RWPE1 (cell line): ENCODE data around the gene CABP4.

ENCODE experiments used
- CTCF ChIA-PET: fragments of 350-600 bp; sonication (Branson Sonifier 250); formaldehyde crosslinking; extraction: SDS; loops from one replicate; lab custom pipeline; 2021; lab: Yijun Ruan, JAX
- POLR2A ChIA-PET: fragments of 400-600 bp; formaldehyde crosslinking; extraction: SDS; loops from one replicate; lab custom pipeline; 2020; ENCODE audit warnings: antibody characterized with exemption; ENCODE audit not compliant: low non-redundant PET; lab: Yijun Ruan, JAX
- DNase-seq: peaks from one replicate; pipeline ENCODE4 v3.0.0; 2012; ENCODE audit warnings: low spot score
- H3K27ac ChIP-seq: fragments of 450-650 bp; 2 replicates; pipeline ENCODE4 v1.5.1; 2017
- TF ChIP-seq, protein P1 (sequence below): fragments of 450-650 bp; conservative IDR thresholded peaks from 2 replicates; pipeline ENCODE4 v1.5.1; 2017; ENCODE audit warnings: low read depth, mild to moderate bottlenecking

CABP4 gene

DNA sequence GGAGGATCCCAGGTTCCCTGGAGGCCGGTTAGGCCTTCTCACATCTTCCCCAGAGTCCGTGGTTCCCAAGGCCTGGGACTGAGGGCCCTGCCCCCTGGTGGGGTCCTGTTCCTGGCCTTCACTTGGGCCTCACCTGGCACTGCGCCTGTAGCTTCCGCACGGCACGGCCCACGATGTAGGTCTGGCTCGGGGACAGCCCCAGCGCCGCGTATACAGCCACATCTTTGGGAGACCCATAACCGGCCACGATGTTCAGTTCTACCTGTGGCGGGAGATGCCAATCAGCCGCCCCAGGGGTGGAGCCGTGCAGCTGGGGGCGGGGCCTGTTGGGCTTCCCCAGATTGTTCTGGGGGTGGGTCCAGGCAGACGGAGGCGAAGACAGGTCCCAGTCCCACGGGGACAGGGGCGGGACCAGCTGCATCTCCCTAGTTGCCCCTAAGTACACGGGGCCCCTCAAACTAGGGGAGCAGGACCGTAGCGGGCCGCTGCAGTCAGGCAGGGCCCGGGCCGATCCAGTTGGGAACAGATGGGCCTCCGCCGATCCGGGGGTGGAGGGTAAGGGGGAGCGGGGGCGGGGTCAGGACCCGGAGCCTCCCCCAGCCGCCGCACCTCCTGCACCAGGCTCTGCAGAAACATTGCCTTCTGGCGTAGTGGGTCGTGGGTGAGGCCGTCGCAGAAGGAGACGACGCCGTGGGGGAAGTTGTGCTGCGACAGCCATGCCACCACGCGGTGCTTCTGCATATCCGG lies 37.8 kb downstream of the CABP4 start:
- DNase-seq, result no peak
- TF ChIP-seq, protein P1, sequence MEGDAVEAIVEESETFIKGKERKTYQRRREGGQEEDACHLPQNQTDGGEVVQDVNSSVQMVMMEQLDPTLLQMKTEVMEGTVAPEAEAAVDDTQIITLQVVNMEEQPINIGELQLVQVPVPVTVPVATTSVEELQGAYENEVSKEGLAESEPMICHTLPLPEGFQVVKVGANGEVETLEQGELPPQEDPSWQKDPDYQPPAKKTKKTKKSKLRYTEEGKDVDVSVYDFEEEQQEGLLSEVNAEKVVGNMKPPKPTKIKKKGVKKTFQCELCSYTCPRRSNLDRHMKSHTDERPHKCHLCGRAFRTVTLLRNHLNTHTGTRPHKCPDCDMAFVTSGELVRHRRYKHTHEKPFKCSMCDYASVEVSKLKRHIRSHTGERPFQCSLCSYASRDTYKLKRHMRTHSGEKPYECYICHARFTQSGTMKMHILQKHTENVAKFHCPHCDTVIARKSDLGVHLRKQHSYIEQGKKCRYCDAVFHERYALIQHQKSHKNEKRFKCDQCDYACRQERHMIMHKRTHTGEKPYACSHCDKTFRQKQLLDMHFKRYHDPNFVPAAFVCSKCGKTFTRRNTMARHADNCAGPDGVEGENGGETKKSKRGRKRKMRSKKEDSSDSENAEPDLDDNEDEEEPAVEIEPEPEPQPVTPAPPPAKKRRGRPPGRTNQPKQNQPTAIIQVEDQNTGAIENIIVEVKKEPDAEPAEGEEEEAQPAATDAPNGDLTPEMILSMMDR, result no peak
- H3K27ac ChIP-seq, result peak overlapping the region; percentile 3; the same call in 1 of the 2 replicates
- ChIA-PET POLR2A (interaction anchor here (0.7 kb wide), 1 partner anchor 138 kb away, joined by 3 read pairs; no protein-coding TSS in a partner anchor), CTCF (no interaction called here)

DNA sequence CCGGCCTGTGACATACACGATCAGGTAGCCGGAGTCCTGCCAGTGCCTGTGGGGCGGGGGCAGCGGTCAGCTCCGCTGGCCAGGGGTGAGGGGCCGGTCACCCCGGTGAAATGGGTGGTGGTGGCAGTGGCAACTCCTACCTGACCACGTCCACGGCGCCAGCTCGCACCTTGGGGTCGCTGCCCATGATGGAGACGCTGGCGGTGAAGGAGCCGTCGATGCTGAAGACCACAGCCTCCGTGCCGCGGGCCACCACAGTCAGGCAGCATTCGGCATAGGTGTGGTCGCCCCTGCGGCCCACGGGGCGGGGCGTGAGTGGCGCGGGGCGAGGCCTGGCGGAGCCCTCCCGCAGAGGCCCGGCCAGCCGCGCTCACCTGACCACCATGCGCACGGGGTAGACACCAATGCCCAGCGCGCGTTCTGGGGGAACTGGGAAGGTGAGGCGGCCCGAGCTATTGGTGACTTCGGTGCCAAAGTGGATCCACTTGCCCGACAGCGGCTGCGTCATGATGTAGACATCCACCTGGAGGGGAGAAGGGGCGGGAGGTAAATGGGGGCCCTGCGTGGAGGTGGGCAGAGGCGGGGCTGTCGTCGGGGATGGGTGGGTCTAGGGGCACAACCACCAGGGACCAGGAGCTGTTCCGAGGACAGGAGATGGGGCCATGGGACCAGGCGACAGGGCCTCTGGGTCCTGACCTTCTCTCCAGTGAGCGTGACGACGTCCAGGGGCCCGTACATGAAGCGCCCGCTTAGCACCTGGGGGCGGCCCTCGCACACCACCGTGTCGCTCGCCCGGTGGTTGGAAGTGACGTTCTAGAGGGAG lies 38.6 kb downstream of the CABP4 start:
- H3K27ac ChIP-seq, result no peak overlapping the region
- POLR2A ChIA-PET, result no interaction called here
- TF ChIP-seq, protein P1, result no peak
- no peak for DNase-seq
- CTCF ChIA-PET, result no interaction called here

DNA sequence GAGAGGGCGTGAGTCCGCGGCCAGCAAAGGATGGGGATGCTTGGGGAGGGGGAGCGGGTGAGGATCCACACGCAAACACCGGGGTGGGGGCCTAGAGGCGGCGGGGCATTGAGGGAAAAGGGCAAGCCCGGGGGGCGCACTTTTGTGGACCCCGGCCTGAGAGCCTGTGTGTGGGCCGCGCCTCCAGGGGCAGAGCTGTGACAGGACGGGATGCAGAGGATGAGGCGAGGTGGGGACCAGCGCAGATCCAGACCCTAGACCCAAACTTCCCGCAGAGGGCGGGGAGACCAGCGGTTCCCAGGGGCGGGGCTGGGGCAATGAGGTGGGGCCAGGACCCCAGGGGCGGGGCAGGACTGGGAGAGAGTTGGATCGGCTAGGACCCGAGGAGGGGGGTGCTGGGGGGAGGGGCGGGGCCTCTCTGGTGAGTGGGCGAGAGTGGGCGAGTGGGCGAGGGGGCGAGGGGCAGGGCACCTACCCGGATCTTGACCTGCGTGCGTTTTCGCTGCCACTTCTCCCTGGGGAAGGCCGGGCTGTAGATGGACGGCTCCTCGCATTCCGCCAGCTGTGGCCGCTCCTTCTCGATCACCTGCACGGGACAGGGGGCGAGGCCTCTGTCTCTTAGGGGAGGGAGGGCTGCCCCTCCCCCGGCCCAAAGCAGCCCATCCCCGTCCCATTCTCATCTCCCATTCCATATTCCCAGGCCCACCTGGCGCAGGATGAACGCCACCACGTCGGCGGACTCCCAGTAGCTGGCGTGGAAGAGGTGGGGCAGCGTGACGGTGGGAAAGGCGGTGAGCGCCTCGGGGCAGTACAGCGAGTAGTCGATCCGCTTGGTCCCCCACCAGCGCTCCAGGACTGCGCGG lies 39.4 kb downstream of the CABP4 start:
- CTCF ChIA-PET, result no interaction called here
- TF ChIP-seq, protein P1, result no peak
- H3K27ac ChIP-seq, result no peak overlapping the region
- POLR2A ChIA-PET, result interaction anchor here (0.7 kb wide), 1 partner anchor 39 kb away, joined by 7 read pairs; no protein-coding TSS in a partner anchor
- no peak for DNase-seq

DNA sequence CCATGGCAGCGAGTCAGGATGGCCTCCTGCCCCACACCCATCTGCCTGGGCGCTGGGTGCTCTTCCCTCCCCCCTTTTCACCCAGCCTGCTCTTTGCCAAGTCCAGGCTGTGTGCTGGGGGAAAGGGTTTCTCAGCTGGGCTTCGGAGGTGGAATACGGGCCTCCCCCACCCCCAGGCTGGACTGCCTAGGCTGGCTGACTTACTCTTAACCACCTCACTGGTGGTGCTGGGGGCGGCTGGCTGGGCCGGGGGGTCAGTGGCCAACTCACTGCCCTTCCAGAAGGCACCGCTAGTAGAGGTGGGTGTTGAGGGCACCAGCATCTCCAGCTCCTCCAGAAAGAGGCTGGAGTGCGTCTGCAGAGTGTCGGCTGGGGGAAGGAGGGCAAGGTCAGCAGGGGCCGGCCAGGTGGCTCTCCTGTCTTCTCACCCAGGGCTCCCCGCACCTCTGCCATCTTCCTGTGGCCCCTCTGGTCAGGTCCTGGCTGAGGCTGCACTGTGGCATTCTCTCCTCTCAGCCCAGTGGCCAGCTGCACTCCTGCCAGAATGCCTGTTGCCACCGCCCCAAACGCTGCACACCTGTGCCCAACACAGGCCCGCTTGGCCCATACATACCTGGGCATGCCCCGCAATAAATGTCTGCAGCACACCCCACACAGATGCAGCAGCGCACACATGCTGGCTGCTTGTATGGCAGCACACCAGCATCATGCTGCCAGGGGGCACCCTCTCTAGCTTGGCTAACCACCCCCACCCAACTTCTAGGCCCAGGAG lies 40.3 kb downstream of the CABP4 start:
- ChIA-PET POLR2A (interaction anchor here (0.7 kb wide), 1 partner anchor 39 kb away, joined by 7 read pairs; no protein-coding TSS in a partner anchor), CTCF (no interaction called here)
- peak overlapping the region; percentile 28; the same call in 1 of the 2 replicates for H3K27ac ChIP-seq
- no peak for DNase-seq
- TF ChIP-seq, protein P1, result no peak

DNA sequence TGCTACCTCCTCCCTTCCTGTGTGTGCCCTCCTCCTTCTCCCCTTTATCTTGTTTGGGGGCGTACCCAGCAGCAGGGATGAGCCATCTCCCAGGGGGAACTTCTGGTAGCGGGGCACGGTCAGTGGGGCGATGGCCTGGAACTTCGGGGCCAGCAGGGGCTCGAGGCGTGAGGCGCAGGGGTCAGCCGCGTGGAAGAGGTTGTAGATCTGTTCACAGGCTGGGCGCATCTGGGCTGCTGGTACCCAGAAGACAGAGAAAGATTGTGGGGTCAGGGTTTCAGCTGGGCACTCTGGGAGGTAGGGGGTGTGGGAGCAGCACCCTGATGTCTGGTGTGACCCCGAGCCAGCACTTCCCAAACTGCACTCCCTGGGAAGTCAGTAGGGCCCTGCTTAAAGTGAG lies 41.0 kb downstream of the CABP4 start:
- DNase-seq, result no peak
- peak overlapping the region; percentile 28; the same call in 1 of the 2 replicates for H3K27ac ChIP-seq
- ChIA-PET CTCF (no interaction called here), POLR2A (no interaction called here)
- TF ChIP-seq, protein P1, result no peak
